Measurements from ENCODE around the gene TOPBP1. TPM values are rescaled to one million over a fixed set of nuclear protein-coding genes. Genes with fewer than 3 reads are reported as not detected.

The TOPBP1 gene
- total RNA-seq, 1 experiment from 2014 or later = 51.5 TPM

DNA sequence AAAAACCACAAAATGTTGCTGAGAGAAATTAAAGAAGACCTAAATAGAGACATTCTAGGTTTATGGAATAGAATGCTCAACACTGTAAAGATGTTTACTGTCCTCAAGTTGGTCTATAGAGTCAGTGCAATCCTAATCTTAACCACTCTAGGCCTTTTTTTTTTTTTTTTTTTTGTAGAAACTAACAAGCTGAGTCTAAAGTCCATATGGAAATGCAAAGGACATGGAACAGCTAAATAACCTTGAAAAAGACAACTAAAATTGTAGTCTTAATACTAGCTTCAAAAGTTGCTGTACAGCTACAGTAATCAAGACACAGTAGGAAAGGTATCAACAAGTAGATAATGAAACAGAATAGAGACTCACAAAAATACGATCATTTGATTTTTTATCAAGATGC lies 55.4 kb downstream of the TOPBP1 start:
- H2BK120ac ChIP-seq (ENCODE audit: low read depth, low read length, poor library complexity, severe bottlenecking) = no peak overlapping the region
- no peak overlapping the region for H2BK15ac ChIP-seq (ENCODE audit: low read depth, low read length)
- no peak overlapping the region for H2AFZ ChIP-seq (ENCODE audit: low read length)
- H4K91ac ChIP-seq (ENCODE audit: insufficient read length, low read depth, low read length) = no peak overlapping the region
- H3K4me2 ChIP-seq (ENCODE audit: insufficient read depth, insufficient read length, low read length) = no peak overlapping the region
- no peak overlapping the region for H3K14ac ChIP-seq (ENCODE audit: insufficient read depth, low read length)
- no peak overlapping the region for H3K27ac ChIP-seq (ENCODE audit: insufficient read length, low read depth, low read length)
- no peaks in the 10 kb centered on the region for H3K9me3 ChIP-seq (ENCODE audit: control insufficient read depth, low read depth, low read length)
- Mint-ChIP-seq H3K36me3 (ENCODE audit: insufficient read depth in 1 of 3, low read depth in 3 of 3) (peaks cover 17 to 60% (median 50%) of the 10 kb centered on the region in 3 experiments; a peak in 6 of 7 replicates), H3K27me3 (ENCODE audit: low read depth) (no peaks in the 10 kb centered on the region), H3K4me1 (no peaks in the 10 kb centered on the region), H3K4me3 (no peak overlapping the region), H3K9me3 (no peaks in the 10 kb centered on the region), H3K27ac (no peak overlapping the region)
- no peak overlapping the region for H4K8ac ChIP-seq (replicated peaks; ENCODE audit: insufficient read length, low read depth, low read length)
- TF ChIP-seq, protein P1, sequence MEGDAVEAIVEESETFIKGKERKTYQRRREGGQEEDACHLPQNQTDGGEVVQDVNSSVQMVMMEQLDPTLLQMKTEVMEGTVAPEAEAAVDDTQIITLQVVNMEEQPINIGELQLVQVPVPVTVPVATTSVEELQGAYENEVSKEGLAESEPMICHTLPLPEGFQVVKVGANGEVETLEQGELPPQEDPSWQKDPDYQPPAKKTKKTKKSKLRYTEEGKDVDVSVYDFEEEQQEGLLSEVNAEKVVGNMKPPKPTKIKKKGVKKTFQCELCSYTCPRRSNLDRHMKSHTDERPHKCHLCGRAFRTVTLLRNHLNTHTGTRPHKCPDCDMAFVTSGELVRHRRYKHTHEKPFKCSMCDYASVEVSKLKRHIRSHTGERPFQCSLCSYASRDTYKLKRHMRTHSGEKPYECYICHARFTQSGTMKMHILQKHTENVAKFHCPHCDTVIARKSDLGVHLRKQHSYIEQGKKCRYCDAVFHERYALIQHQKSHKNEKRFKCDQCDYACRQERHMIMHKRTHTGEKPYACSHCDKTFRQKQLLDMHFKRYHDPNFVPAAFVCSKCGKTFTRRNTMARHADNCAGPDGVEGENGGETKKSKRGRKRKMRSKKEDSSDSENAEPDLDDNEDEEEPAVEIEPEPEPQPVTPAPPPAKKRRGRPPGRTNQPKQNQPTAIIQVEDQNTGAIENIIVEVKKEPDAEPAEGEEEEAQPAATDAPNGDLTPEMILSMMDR (conservative IDR thresholded peaks at IDR 0.05) = no peak
- no peak overlapping the region for H3T11ph ChIP-seq (ENCODE audit: low read length)
- no peak overlapping the region for H3K23ac ChIP-seq (ENCODE audit: insufficient read length, low read depth, low read length)
- no peak overlapping the region for H2BK12ac ChIP-seq (ENCODE audit: insufficient read length, low read depth, low read length)
- no peak overlapping the region for H3K56ac ChIP-seq (ENCODE audit: insufficient read length, low read depth, low read length)
- no peaks in the 10 kb centered on the region for H3K4me1 ChIP-seq (ENCODE audit: insufficient read depth, low read length)
- H4K20me1 ChIP-seq (ENCODE audit: control insufficient read depth, insufficient read depth, insufficient read length) = no peaks in the 10 kb centered on the region
- no peak overlapping the region for H2AK5ac ChIP-seq (ENCODE audit: insufficient read length, low read length)
- no peak overlapping the region for H3K9ac ChIP-seq (ENCODE audit: extremely low read depth, insufficient read length, low read length)
- DNase-seq = no peak
- no CpG with 5 or more reads among the region's 1 CpG for WGBS (ENCODE audit: extremely low coverage, insufficient read length, low lambda C conversion rate)
- no peaks in the 10 kb centered on the region for H3K23me2 ChIP-seq (ENCODE audit: insufficient read length, low read depth, low read length, poor library complexity, severe bottlenecking)
- H3K79me2 ChIP-seq (ENCODE audit: insufficient read depth, low read length) = no peaks in the 10 kb centered on the region
- H3K27me3 ChIP-seq (ENCODE audit: insufficient read depth, low read length) = no peaks in the 10 kb centered on the region
- no peak overlapping the region for H4K5ac ChIP-seq (ENCODE audit: insufficient read length, low read depth, low read length)
- no peaks in the 10 kb centered on the region for H3K79me1 ChIP-seq (ENCODE audit: insufficient read depth, low read depth, low read length, poor library complexity, severe bottlenecking)
- H3K4ac ChIP-seq (ENCODE audit: low read depth, low read length) = no peak overlapping the region
- H2BK5ac ChIP-seq (ENCODE audit: insufficient read length, low read length) = no peak overlapping the region
- no peak overlapping the region for H2BK20ac ChIP-seq (ENCODE audit: low read depth, low read length, poor library complexity, severe bottlenecking)
- H3K18ac ChIP-seq (ENCODE audit: insufficient read length, low read depth, low read length) = no peak overlapping the region

Measured in H9 (cell line).